Measurements from ENCODE around the gene OSBPL9.
"Not testable (repeated sequence)": the region's sequence is repeated elsewhere in the genome, so short reads cannot be mapped to it uniquely, and the experiment has no call there.

The OSBPL9 gene

GRCh38 chr1:51789342-51789741 is 172.4 kb downstream of the OSBPL9 start:
- DNase-seq (ENCODE audit: low read depth in 2 of 2) = no peak

GRCh38 chr1:51790385-51790784 is 173.5 kb downstream of the OSBPL9 start:
- no peak for DNase-seq (ENCODE audit: low read depth in 2 of 2)

GRCh38 chr1:51791888-51792287 is 175.0 kb downstream of the OSBPL9 start:
- DNase-seq (ENCODE audit: low read depth in 2 of 2) = no peak

GRCh38 chr1:51792864-51793263 is 176.0 kb downstream of the OSBPL9 start:
- DNase-seq (ENCODE audit: low read depth in 2 of 2) = no peak

GRCh38 chr1:51794260-51794659 is 177.4 kb downstream of the OSBPL9 start:
- no peak for DNase-seq (ENCODE audit: low read depth in 2 of 2)

GRCh38 chr1:51794868-51795267 is 178.0 kb downstream of the OSBPL9 start:
- DNase-seq (ENCODE audit: low read depth in 2 of 2) = no peak

- DNase-seq (ENCODE audit: low read depth in 2 of 2) = no peak
These were observed 182.5 kb downstream of the OSBPL9 start for GRCh38 chr1:51799372-51799771.

- DNase-seq (ENCODE audit: low read depth in 2 of 2) = no peak
These were observed 197.6 kb downstream of the OSBPL9 start for GRCh38 chr1:51814513-51814912.

- no peak for DNase-seq (ENCODE audit: low read depth in 2 of 2)
These were observed 201.6 kb downstream of the OSBPL9 start for GRCh38 chr1:51818487-51818886.

- DNase-seq (ENCODE audit: low read depth in 2 of 2) = not testable (repeated sequence)
These were observed 202.1 kb downstream of the OSBPL9 start for GRCh38 chr1:51819021-51819420.

GRCh38 chr1:51819810-51820209 is 202.9 kb downstream of the OSBPL9 start:
- DNase-seq (ENCODE audit: low read depth in 2 of 2) = no peak

GRCh38 chr1:51829058-51829457 is 212.2 kb downstream of the OSBPL9 start:
- no peak for DNase-seq (ENCODE audit: low read depth in 2 of 2)

GRCh38 chr1:51833700-51834099 is 216.8 kb downstream of the OSBPL9 start:
- DNase-seq (ENCODE audit: low read depth in 2 of 2) = no peak

GRCh38 chr1:51837243-51837642 is 220.4 kb downstream of the OSBPL9 start:
- no peak for DNase-seq (ENCODE audit: low read depth in 2 of 2)
